Stimulated activated CD4-positive, alpha-beta T cell treated with anti-CD3 and anti-CD28 coated beads, Interleukin-4, amount 100 ng/mL, for 1 hour (primary cell): ENCODE data around the gene PLXNA2.

Source experiments
- DNase-seq: peaks from one replicate; pipeline ENCODE4 v3.0.0-alpha.2; 2020

Gene PLXNA2

DNA sequence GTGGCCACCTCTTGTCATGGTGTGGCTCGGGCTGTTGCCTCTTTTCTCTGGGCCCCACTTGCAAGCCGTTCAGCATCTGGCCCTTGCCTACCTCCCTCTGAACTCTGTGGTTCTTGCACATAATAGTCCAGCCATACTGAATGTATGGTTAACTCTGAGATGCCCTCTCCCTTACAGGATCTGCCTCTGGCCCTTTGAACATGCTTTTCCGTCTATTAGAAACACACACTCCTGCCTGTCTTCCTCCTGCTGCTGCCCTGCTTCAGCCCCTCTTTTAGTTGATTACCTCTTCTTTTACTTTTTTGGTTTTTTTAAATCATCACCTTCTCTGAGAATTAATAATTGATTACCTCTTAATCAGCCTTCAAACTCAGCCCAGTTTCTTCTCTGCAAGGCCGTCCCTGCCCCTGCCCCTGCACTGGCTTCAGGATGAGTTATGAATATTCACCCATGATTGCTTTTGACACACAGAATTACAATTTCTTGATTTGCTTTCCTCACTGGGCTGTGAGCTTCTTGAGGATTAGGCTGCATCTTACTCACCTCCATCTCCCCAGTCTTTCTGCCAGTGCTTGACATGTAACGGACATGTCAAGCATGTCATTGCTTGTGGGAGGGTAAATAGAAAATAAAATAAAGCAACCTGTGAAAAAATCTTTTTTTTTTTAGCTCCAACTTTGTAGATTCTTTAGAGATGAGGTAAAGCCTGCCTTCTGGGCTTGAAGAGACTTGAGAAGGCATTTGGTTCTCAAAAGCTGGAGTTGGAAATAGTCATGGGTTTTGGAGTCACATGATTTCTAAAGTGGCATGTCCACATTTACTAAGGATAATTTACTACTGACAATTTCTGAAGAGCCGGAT is 158.3 kb downstream of the PLXNA2 start:
- DNase-seq: no peak

DNA sequence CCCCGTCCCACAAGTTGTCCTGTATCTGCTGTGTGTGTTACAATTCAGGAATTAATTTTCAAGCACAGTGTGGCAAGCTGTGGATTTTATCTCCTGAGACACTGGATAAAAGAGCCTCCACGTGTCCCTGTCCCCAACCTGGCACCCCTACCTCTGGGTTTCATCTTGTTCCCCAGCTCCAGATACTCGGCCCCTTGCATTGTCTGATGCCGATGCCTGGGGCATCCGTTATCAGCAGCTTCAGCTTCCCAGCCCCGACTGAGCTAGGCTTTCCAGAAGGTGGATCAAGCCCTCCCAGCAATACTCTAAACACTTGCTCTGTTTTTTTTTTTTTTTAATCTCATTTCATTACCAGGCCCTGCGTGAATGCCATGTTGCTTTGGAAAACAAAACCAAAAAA is 159.4 kb downstream of the PLXNA2 start:
- DNase-seq: no peak

DNA sequence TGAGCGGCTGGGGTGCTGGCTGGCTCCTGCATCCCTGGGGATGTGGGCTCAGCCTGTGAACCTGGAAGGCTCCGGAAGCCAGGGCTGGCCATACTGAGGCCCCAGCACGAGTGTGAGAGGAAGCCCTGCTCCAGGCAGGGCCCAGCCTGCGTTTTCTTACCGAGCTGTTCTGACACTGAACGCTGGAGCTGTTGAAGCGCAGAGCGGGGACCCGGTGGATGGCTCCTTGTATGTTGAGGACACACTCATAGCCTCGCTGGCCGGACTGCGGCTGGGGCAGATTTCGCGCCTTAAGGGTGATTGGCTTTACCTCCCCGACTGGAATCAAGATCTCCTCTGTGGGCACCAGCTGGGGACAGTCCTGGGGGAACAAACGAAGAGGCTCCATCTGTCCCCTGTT is 160.0 kb downstream of the PLXNA2 start:
- DNase-seq: no peak

DNA sequence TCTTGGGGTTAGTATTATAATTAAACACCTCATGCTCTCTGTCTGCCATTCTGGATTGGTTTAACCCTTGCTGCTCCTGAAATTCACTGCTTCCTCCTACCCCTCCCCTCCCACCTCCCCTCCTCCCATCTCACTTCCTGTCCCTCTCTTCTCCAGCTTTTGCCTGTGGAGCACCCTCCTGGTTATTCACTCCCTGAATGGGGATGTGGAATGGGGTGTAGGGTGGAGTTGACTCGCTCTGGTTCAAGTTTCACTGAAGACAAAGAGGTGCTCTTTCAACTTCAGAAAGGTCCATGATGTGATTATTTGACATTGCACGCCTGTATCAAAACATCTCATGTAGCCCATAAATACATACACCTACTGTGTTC is 160.5 kb downstream of the PLXNA2 start:
- DNase-seq: no peak

DNA sequence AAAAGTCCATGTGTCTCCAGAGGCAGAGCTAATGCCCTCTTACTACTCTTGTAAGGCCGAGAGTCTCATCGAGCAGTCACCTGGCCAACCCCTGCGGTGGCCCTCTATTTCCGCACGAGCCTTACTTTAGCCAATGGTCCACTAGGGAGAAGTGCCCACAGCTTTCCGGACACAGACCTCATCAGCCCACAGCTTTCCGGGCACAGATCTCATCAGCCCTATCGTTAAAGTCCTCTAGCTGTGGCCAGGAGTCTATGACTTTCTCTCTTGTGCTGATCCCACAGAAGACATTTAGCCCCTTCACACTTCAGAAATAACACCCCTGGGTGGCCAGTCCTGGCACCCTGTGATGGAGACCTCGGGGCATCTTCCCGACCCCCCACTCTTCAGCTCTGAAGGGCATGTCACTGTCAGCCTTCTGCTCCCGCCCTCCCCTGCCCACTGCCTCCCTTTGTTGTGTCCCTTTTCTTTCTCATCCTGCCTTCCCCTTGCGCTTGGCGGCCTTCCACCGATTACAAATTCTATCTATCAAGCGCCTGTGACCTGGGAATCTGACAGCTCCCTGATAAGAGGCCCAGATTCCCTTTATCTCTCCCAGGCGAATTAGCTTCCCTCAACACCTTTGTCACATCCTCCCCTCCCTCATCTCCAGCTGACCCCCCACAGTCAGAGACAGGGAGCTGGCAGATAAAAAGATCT is 161.0 kb downstream of the PLXNA2 start:
- no peak for DNase-seq

DNA sequence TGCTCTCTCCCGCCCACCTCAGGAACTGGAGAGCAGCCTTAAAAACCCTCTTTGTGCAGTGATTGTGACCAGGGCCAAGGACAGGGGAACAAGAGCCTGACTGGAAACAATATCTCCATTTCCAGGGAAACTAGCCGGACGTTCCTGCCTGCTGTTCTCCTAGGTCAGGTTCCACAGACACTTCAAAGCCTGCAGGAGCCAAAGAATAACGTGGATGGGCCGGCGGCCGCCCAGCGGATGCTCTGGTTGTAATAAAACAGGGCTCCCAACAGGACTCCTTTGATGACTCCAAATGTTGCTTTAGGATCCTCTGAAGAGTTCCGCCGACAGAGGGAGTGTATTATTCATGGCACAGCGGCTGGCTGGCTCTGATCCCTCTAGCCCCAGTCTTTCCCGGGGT is 162.2 kb downstream of the PLXNA2 start:
- no peak for DNase-seq

DNA sequence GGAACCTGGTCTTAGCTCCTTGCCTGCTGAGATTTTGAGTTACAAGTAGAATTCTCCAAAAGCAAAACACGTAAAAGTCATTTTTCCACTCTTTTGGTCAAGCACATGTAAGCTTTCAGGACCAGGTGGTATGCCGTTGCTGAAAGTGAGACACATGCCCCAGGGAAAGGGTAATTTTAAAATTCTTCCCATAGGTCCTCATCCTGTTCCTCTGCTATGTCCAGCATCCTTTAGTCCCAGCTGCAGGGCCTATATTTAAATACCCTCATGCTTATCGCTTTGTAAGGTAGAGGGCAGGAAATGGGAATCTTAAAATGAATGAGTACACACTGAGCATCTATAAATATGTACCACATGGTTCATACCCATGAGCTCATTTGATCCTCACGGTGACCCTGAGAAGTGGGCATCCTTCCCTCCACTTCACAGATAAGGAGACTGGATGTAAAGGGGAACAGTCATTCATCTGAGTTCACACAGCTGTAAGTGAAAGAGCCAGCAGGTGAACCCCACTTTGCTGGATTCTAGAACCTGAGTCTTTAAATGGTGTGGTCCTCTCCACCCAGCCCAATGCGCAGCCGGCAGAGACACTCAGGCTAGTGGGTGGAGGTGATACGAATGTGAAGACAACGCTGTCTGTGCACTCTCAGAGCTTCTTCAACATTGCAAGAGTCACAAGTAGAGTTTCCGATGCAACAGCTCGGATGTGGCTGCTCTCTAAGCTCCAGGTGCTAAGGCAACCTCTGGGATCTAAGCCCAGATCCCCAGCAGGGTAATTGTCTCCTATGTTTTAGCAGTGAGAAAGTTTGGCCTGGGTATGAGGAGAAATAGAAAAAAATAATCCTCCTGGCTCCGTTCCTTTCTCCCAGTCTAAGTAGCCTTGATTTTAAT is 163.5 kb downstream of the PLXNA2 start:
- DNase-seq: no peak

DNA sequence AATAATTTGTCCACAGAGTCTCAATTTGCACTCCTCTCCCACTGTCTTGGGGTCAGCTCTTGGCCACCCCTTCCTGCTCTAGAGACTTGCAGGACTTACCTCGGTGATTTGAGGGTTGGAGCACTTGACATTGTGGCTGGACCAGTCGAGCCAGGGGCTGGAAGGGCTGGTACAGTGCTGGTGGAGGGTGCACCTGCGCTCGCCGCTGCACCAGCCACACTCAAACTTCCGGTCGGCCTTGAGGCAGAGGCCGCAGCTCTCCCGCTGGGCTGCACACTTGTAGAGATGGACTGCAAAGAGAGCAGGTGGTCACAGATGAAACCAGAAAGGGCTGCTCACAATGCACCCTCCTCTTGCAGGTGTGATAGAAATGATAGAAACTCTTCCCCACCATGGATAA is 165.0 kb downstream of the PLXNA2 start:
- no peak for DNase-seq

DNA sequence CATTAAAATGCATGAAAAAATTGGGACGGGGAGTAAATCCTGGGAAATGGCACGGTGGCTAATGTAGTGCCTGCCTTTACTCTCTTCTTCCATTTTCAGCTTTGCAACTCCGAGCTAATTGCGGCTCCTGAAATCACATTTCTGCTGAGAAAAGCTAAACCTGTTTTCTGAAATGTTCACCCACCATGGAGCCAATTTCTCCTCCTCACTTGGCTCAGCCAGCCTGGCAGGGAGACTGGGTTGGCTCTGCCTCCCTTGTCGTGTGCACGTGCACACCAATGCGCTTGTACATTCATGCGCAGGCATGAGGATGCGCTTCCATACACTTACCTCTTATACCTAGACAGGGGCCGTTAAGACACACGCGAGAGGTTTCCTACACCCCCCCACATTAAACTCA is 165.4 kb downstream of the PLXNA2 start:
- DNase-seq: no peak

DNA sequence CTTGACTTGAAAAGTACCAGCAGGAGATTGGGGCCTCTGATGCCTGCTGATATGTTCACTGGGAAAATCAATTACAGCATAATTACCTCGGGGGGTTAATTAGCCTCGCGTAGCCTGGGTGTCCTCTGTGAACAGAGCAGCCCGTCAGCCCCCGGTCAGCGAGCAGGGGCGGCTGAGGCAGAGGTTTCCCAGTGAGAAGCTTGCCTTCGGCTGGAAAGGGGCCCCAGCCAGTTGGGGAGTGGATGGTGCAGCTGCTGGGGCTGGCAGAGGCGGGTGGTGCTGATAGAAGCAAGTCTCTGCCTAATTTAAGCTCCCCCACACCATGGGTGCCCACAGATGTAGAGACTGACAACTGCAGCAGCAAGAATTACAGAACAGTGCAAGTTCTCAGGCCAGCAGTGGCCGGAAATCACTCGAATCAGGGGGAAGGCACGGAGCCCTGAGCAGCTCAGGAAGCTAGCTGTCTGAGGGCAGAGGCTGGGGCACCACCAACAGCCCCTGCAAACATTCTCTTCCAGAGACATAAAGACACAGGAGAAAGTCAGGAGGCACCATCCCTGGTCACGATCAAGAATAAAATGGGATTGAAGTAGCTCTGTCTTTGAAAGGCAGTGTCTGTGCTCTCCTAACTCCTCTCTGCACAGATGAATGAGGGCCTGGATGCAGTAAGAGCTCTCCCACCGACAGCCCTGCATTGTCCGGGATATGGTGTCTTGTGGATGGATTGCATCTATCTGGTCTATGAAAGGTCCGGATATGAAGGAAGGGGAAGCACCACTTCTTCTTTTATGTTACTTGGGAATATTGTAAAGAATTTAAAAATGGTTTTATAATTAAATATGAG is 166.7 kb downstream of the PLXNA2 start:
- DNase-seq: no peak

DNA sequence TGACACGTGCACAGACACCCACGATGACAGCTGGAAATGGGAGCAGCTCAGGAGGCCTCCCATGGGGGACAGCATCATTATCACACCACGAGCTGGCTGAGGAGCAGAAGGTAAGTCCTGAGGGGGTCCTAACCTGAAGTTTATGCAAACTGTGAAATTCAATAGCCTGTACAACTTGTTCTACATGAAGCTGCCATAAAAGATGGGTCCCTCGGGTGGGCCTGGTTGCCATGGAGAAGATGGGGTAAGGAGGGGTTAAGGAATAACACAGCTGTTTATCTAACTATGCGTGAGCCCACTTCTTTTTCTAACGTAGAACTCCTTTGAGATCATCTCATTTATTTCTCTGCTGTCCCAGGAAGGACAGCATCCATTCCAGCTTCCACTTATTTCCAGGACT is 169.8 kb downstream of the PLXNA2 start:
- no peak for DNase-seq

DNA sequence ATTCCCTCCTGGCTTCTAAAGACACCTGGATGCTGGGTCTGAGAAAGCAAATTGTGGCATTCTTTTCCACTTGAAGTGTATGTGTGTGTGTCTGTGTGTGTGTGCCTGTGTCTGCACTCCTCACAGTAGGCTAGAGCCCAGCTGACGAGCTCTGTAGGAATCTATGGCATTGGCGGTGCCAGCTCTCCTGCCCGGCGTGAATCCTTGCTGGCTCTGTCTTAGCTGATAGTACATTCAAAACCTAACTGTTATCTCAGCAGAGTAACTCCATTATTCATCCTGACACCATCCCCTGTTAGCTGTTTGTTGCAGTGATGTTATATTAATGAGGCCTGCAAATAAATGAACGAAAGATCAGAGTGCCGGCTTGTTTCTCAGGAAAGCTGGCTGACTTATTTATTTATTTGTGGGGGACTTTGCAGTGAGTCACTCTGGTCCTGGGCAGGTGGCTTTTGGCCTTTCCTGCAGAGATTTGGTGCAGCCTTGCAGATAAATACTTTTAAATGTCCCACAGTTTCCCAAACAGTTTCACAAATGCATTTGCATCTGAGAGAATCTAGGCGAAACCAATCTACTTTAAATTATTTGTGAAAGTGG is 172.7 kb downstream of the PLXNA2 start:
- no peak for DNase-seq

DNA sequence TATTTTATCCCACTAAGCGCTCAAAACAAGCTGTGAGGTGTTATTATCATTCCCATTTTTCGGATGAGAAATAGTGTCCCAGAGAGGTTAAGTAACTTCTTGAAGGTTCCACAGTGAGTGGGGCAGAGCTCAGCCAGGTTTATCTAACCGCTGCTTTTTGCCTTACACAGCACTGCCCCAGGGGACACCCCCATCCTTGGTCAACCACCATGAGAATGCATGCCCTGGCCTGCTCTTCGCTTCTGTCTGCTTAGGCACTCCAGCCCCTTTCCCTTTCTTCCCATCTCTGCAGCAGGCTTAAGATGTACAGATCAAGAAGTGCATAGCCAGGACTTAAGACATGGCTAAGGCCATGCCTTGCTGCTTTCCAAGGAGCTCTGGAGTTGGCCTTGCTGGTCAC is 174.3 kb downstream of the PLXNA2 start:
- DNase-seq: no peak

DNA sequence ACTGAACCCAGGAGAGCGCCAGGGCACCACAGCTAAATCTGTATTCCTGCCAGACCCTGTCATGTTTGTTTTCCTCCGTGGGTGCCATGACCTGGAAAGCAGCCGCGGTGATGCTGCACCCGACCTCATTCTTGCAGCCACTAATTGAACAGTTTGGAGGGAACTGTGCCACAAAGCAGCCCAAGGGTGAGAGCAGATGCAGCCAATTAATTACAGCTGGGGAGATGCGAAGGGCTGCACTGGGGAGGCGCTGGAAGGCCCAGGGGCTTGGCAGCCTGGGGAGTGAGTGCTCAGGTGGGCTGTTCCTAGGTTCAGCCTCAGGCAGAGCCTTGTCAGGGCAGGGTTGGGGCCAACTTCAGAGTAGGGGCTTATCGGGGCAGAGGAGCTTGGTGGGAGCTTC is 174.9 kb downstream of the PLXNA2 start:
- DNase-seq: no peak

DNA sequence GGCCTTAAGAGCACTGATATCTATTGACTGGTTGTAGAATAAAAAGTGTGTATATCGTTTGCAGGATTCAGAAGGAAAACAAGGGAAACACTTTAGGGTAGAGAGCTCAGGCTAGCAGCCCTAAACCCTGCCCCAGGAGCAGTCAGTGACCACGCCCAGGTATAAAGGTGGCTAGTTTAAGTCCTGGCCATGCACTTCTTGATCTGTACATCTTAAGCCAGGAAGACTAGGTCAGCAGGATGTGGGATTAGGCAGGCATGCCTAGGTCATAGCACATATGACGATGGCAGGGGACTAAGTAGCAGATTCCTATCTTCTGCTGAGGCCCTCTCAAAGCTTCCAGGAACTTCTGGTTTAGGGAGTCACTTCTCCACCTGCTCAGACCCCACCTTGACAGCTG is 175.3 kb downstream of the PLXNA2 start:
- DNase-seq: no peak

DNA sequence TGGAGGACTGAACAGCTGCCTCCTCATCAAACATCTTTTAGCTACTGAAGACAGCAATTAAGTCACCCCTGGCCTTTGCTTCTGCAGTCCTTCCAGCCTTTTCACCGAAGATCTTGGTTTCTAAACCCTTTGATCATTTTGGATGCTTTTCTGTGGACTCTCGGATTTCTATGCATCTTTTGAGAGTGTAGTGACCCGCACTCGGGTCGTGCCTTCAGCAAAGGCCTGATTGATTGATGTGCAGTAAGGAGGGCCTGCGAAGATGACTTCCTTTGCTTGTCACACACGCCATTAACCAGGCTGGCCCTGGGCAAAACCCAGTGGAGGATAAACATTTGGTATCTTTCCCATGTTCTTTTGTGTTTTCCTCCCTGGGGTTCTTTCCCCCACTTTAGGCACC is 175.8 kb downstream of the PLXNA2 start:
- DNase-seq: no peak

DNA sequence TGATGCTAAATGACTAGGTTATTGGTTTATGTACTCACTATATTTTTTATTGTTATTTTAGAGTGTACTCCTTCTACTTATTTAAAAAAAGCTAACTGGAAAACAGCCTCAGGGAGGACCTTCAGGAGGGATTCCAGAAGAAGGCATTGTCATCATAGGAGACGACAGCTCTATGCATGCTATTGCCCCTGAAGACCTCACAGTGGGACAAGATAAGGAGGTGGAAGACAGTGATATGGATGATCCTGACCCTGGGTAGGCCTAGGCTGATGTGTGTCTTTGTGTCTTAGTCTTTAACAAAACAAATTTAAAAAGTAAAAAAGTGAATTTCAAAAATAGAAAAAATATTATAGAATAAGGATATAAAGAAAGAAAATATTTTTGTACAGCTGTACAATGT is 177.6 kb downstream of the PLXNA2 start:
- no peak for DNase-seq

DNA sequence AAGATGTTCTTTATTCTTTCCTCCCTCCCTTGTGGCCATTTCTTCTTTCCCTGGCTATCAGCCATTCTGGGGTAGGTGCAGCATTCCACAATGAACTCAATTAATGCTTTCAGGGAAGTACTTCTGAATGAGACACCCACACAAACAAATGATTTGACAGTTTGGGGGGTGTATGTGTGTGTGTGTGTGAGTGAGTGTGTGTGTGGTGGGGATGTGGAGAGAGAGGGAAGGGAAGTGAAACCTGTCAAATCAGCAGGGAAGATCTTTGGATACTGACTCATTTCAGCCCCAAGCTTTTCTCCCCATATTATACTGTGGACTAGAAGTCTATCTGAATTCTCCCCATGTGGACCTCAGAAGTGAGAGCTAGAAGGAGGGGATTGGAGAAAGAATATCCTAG is 178.3 kb downstream of the PLXNA2 start:
- no peak for DNase-seq

DNA sequence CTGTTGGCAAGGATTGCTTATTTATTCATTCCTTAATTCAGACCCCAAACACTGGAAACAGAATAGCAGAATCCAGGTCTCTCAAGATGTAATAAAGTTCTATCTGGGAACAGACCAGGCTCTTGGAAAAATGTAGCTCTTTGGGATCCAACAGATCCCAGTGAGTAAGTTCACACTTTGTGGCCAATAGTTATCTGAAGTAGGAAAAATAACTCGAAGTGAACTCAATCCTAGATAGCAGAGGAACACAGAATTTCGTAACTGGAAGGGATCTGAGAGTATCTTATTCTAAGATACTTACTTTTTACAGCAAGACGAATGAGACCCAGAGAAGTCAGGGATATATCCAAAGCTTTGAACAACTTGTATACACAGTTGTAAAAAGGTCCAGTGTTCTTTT is 182.6 kb downstream of the PLXNA2 start:
- DNase-seq: no peak

DNA sequence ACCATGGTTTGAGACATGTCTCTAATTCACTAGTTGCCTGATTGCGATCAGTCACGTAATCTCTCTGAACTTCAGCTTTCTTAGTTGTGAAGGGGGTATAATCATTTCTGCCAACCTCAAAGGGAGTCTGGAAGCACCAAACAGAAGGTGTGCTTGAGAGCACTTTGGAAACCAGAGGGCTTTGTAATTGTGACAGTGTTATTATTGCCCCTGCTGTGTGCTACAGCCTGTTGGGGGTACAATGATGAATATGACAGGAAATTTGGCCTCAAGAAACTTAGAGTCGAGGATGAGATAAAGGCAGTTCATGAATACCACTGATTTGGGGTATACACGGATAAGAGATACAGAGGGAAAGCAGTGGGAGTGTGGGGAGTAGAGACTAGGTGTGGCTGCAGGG is 183.1 kb downstream of the PLXNA2 start:
- DNase-seq: no peak

DNA sequence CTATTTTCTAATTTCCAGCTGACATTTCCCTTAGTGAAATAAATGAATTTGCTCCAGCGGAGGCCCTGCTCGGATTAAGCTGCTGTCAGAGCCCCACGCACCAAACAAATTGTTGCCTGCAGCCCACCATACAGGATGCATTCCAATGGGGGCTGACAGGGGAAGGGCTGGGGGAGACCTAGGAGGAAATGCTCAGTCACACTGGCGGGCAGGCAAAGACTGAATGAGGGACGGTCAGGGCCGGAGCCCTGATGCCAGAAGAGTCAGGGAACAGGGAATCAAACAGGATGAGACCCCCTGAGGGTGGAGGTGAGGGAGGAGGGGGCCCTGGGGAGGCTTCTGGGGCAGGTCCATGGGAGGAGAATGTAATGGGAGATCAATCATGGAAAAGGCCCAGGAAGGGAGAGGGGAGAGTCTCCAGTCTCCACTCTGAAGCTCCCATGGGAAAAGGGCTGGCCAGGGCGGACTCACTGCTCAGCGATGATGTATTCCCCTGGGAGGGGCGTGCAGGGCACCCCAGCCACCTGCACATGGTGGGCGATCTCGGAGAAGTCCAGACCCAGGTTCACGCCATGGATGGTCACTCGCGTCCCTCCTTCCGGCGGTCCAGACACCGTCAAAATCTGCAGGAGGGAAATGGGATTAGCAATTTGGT is 183.8 kb downstream of the PLXNA2 start:
- no peak for DNase-seq
